SK-N-SH treated with all-trans-retinoic acid at 6 μM for 48 hours (cell line): ENCODE measurements around the gene RNASET2.
"Not testable (repeated sequence)": the region's sequence is repeated elsewhere in the genome, so short reads cannot be mapped to it uniquely, and the experiment has no call there.

ENCODE experiments used
- ATAC-seq: fragments of 200-7000 bp; cut with Tn5 transposase; 3 replicates; pipeline ENCODE4 v1.9.1; 2020; ENCODE audit warnings: mild to moderate bottlenecking, moderate library complexity
- ARNTL ChIP-seq: fragments of 450-650 bp; formaldehyde crosslinking; IDR thresholded peaks from 2 replicates; pipeline ENCODE4 v1.5.0; 2020; ENCODE audit warnings: low read depth, mild to moderate bottlenecking, moderate library complexity, borderline replicate concordance
- BACH2 ChIP-seq: fragments of 250-450 bp; sonication (Bioruptor Pico); IDR thresholded peaks from 2 replicates; pipeline ENCODE4 v1.9.0; 2021; ENCODE audit warnings: mild to moderate bottlenecking, borderline replicate concordance
- CREB5 ChIP-seq: fragments of 250-450 bp; sonication (Bioruptor Pico); IDR thresholded peaks from 2 replicates; pipeline ENCODE4 v1.5.1; 2020; ENCODE audit warnings: low read depth, mild to moderate bottlenecking, moderate library complexity
- CSDC2 ChIP-seq: fragments of 250-450 bp; sonication (Bioruptor Pico); IDR thresholded peaks from 2 replicates; pipeline ENCODE4 v1.5.0; 2020; ENCODE audit warnings: mild to moderate bottlenecking, moderate library complexity
- CSRNP3 ChIP-seq: fragments of 250-450 bp; sonication (Bioruptor Pico); IDR thresholded peaks from 2 replicates; pipeline ENCODE4 v1.5.1; 2021; ENCODE audit warnings: mild to moderate bottlenecking, moderate library complexity
- GLIS3 ChIP-seq: fragments of 250-450 bp; sonication (Bioruptor Pico); IDR thresholded peaks from 2 replicates; pipeline ENCODE4 v1.5.0; 2020; ENCODE audit warnings: mild to moderate bottlenecking, moderate library complexity
- ISL1 ChIP-seq: fragments of 250-450 bp; sonication (Bioruptor Pico); IDR thresholded peaks from 2 replicates; pipeline ENCODE4 v2.1.2; 2022; ENCODE audit warnings: mild to moderate bottlenecking, moderate library complexity
- OSR1 ChIP-seq: fragments of 250-450 bp; sonication (Bioruptor Pico); IDR thresholded peaks from 2 replicates; pipeline ENCODE4 v1.8.0; 2022; ENCODE audit warnings: moderate library complexity, mild to moderate bottlenecking, inconsistent platforms
- PATZ1 ChIP-seq: fragments of 250-450 bp; sonication (Bioruptor Pico); IDR thresholded peaks from 2 replicates; pipeline ENCODE4 v1.8.0; 2020; ENCODE audit warnings: mild to moderate bottlenecking, moderate library complexity, borderline replicate concordance
- POU6F1 ChIP-seq: fragments of 250-450 bp; sonication (Bioruptor Pico); IDR thresholded peaks from 2 replicates; pipeline ENCODE4 v1.8.0; 2021; ENCODE audit warnings: low read depth, mild to moderate bottlenecking, moderate library complexity, borderline replicate concordance
- PPARA ChIP-seq: fragments of 250-450 bp; sonication (Bioruptor Pico); IDR thresholded peaks from 2 replicates; pipeline ENCODE4 v1.5.0; 2020; ENCODE audit warnings: mild to moderate bottlenecking, borderline replicate concordance
- RARB ChIP-seq: fragments of 250-450 bp; sonication (Bioruptor Pico); IDR thresholded peaks from 2 replicates; pipeline ENCODE4 v1.8.0; 2021; ENCODE audit warnings: mild to moderate bottlenecking, moderate library complexity
- SNAI2 ChIP-seq: fragments of 250-450 bp; sonication (Bioruptor Pico); IDR thresholded peaks from 2 replicates; pipeline ENCODE4 v1.5.0; 2020; ENCODE audit warnings: mild to moderate bottlenecking, moderate library complexity
- TCF4 ChIP-seq: fragments of 250-450 bp; sonication (Bioruptor Pico); IDR thresholded peaks from 2 replicates; pipeline ENCODE4 v1.8.0; 2021; ENCODE audit warnings: mild to moderate bottlenecking, moderate library complexity, borderline replicate concordance
- TOX ChIP-seq: fragments of 250-450 bp; sonication (Bioruptor Pico); IDR thresholded peaks from 2 replicates; pipeline ENCODE4 v1.8.0; 2021; ENCODE audit warnings: mild to moderate bottlenecking, moderate library complexity, borderline replicate concordance
- TSHZ2 ChIP-seq: fragments of 250-450 bp; sonication (Bioruptor Pico); IDR thresholded peaks from 2 replicates; pipeline ENCODE4 v1.5.0; 2020; ENCODE audit warnings: mild to moderate bottlenecking, moderate library complexity
- ZFP3 ChIP-seq: fragments of 250-450 bp; sonication (Bioruptor Pico); IDR thresholded peaks from 2 replicates; pipeline ENCODE4 v1.5.0; 2020; ENCODE audit warnings: mild to moderate bottlenecking, moderate library complexity
- ZFP30 ChIP-seq: fragments of 450-650 bp; formaldehyde crosslinking; IDR thresholded peaks from 2 replicates; pipeline ENCODE4 v1.5.0; 2022; ENCODE audit warnings: mild to moderate bottlenecking, moderate library complexity
- ZNF565 ChIP-seq: fragments of 450-650 bp; formaldehyde crosslinking; conservative IDR thresholded peaks from 2 replicates; pipeline ENCODE4 v1.5.0; 2020; ENCODE audit warnings: low read depth, mild to moderate bottlenecking, moderate library complexity
- ZNF8 ChIP-seq: fragments of 450-650 bp; formaldehyde crosslinking; IDR thresholded peaks from 2 replicates; pipeline ENCODE4 v1.5.0; 2020; ENCODE audit warnings: mild to moderate bottlenecking, moderate library complexity

The RNASET2 gene

GRCh38 chr6:166916824-166917223 lies 39.5 kb downstream of the RNASET2 start:
- TF ChIP-seq ZNF565 (CRISPR knock-in tag) (no peak), ZFP3 (CRISPR knock-in tag) (no peak), ZFP30 (CRISPR knock-in tag) (no peak), CSRNP3 (no peak), OSR1 (CRISPR knock-in tag) (no peak), CSDC2 (CRISPR knock-in tag) (no peak)
- no peak for ATAC-seq

- ATAC-seq = not testable (repeated sequence)
Measured at GRCh38 chr6:166915484-166915883, 40.9 kb downstream of the RNASET2 start.

GRCh38 chr6:166914952-166915351 lies 41.4 kb downstream of the RNASET2 start:
- not testable (repeated sequence) for ATAC-seq

- TF ChIP-seq CSRNP3 (no peak), GLIS3 (CRISPR knock-in tag) (no peak), BACH2 (CRISPR knock-in tag) (no peak), ZNF565 (CRISPR knock-in tag) (no peak), OSR1 (CRISPR knock-in tag) (no peak), CREB5 (CRISPR knock-in tag) (no peak), CSDC2 (CRISPR knock-in tag) (no peak), SNAI2 (no peak), ZNF8 (CRISPR knock-in tag) (no peak), ZFP3 (CRISPR knock-in tag) (no peak), TOX (no peak), RARB (CRISPR knock-in tag) (no peak), POU6F1 (CRISPR knock-in tag) (no peak), TCF4 (CRISPR knock-in tag) (no peak), TSHZ2 (CRISPR knock-in tag) (no peak), ZFP30 (CRISPR knock-in tag) (no peak), ISL1 (CRISPR knock-in tag) (no peak), ARNTL (CRISPR knock-in tag) (no peak)
- ATAC-seq = no peak
Measured at GRCh38 chr6:166911248-166911677, 45.1 kb downstream of the RNASET2 start.

GRCh38 chr6:166910601-166911000 lies 45.7 kb downstream of the RNASET2 start:
- ATAC-seq = no peak
- TF ChIP-seq RARB (CRISPR knock-in tag) = no peak
- TF ChIP-seq ARNTL (CRISPR knock-in tag) = no peak
- no peak for TF ChIP-seq TOX
- TF ChIP-seq SNAI2 = no peak
- TF ChIP-seq PATZ1 = no peak
- no peak for TF ChIP-seq PPARA (CRISPR knock-in tag)
- TF ChIP-seq ZFP3 (CRISPR knock-in tag) = no peak
- TF ChIP-seq CSRNP3 = no peak
- no peak for TF ChIP-seq ZNF8 (CRISPR knock-in tag)
